ENCODE data around the gene DCAF8.

- TF ChIP-seq, protein P1, sequence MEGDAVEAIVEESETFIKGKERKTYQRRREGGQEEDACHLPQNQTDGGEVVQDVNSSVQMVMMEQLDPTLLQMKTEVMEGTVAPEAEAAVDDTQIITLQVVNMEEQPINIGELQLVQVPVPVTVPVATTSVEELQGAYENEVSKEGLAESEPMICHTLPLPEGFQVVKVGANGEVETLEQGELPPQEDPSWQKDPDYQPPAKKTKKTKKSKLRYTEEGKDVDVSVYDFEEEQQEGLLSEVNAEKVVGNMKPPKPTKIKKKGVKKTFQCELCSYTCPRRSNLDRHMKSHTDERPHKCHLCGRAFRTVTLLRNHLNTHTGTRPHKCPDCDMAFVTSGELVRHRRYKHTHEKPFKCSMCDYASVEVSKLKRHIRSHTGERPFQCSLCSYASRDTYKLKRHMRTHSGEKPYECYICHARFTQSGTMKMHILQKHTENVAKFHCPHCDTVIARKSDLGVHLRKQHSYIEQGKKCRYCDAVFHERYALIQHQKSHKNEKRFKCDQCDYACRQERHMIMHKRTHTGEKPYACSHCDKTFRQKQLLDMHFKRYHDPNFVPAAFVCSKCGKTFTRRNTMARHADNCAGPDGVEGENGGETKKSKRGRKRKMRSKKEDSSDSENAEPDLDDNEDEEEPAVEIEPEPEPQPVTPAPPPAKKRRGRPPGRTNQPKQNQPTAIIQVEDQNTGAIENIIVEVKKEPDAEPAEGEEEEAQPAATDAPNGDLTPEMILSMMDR (IDR thresholded peaks at IDR 0.05; ENCODE audit: low read length): no peak
- TF ChIP-seq EZH2 (IDR thresholded peaks at IDR 0.05; ENCODE audit: borderline replicate concordance, low read length): no peak
Observed at GRCh38 chr1:160293020-160293968, 30.9 kb upstream of the DCAF8 start.
